Subcutaneous adipose tissue (tissue), 4 donors: ENCODE results near the gene DYNLRB1. TPM values are rescaled to one million over a fixed set of nuclear protein-coding genes. Genes with fewer than 3 reads are reported as not detected.

Experiments
- CTCF ChIP-seq: fragments of 450-650 bp; IDR thresholded peaks from one replicate; pipeline ENCODE4 v1.5.1; 2016; ENCODE audit warnings: low read depth, mild to moderate bottlenecking, control low read depth, antibody characterized with exemption, moderate library complexity
- total RNA-seq, 4 donors: library from RNA; depleted of rRNA; stranded (reverse); fragments of >200 nt; gene quantifications; one replicate each; pipeline ENCODE4 v1.1.0, GENCODE V29; 2016

Gene DYNLRB1
- total RNA-seq, 4 donors from 2014 or later, result 111 to 206 (median 122) TPM

- TF ChIP-seq CTCF, result no peak
Measured at GRCh38 chr20:34527016-34527415, 10.8 kb downstream of the DYNLRB1 start.

GRCh38 chr20:34528921-34529297 lies 12.7 kb downstream of the DYNLRB1 start:
- TF ChIP-seq CTCF, result no peak

- no peak for TF ChIP-seq CTCF
Measured at GRCh38 chr20:34529742-34530141, 13.5 kb downstream of the DYNLRB1 start.

- no peak for TF ChIP-seq CTCF
Measured at GRCh38 chr20:34530342-34530741, 14.1 kb downstream of the DYNLRB1 start.

- TF ChIP-seq CTCF, result no peak
Measured at GRCh38 chr20:34531608-34532265, 15.5 kb downstream of the DYNLRB1 start.

GRCh38 chr20:34532320-34532719 lies 16.1 kb downstream of the DYNLRB1 start:
- no peak for TF ChIP-seq CTCF

- TF ChIP-seq CTCF, result no peak
Measured at GRCh38 chr20:34532756-34533155, 16.5 kb downstream of the DYNLRB1 start.
